Measurements from ENCODE around the gene COL23A1.

COL23A1 gene

GRCh38 chr5:178471711-178472110, 118.5 kb downstream of the COL23A1 start:
- DNase-seq, result no peak

- no peak for DNase-seq
Measured at GRCh38 chr5:178470760-178471025, 119.5 kb downstream of the COL23A1 start.

- DNase-seq, result no peak
Measured at GRCh38 chr5:178469975-178470759, 120.0 kb downstream of the COL23A1 start.

- no peak for DNase-seq
Measured at GRCh38 chr5:178469011-178469974, 120.9 kb downstream of the COL23A1 start.

- no peak for DNase-seq
Measured at GRCh38 chr5:178468196-178468685, 122.0 kb downstream of the COL23A1 start.

- DNase-seq, result no peak
Measured at GRCh38 chr5:178467568-178468195, 122.5 kb downstream of the COL23A1 start.

- no peak for DNase-seq
Measured at GRCh38 chr5:178467205-178467567, 123.0 kb downstream of the COL23A1 start.

GRCh38 chr5:178466342-178466741, 123.9 kb downstream of the COL23A1 start:
- no peak for DNase-seq

GRCh38 chr5:178465861-178466288, 124.3 kb downstream of the COL23A1 start:
- no peak for DNase-seq

GRCh38 chr5:178465228-178465860, 124.8 kb downstream of the COL23A1 start:
- DNase-seq, result no peak

GRCh38 chr5:178464431-178465048, 125.7 kb downstream of the COL23A1 start:
- DNase-seq, result no peak

- no peak for DNase-seq
Measured at GRCh38 chr5:178463321-178464155, 126.7 kb downstream of the COL23A1 start.

GRCh38 chr5:178462816-178463215, 127.4 kb downstream of the COL23A1 start:
- DNase-seq, result no peak

- no peak for DNase-seq
Measured at GRCh38 chr5:178462076-178462475, 128.1 kb downstream of the COL23A1 start.

- peak; percentile 11 for DNase-seq
Measured at GRCh38 chr5:178461004-178461730, 129.0 kb downstream of the COL23A1 start.

GRCh38 chr5:178460598-178460997, 129.6 kb downstream of the COL23A1 start:
- DNase-seq, result no peak

- no peak for DNase-seq
Measured at GRCh38 chr5:178460174-178460573, 130.0 kb downstream of the COL23A1 start.

GRCh38 chr5:178458140-178458539, 132.1 kb downstream of the COL23A1 start:
- DNase-seq, result no peak

- DNase-seq, result no peak
Measured at GRCh38 chr5:178457471-178457870, 132.7 kb downstream of the COL23A1 start.

GRCh38 chr5:178455480-178455835, 134.7 kb downstream of the COL23A1 start:
- no peak for DNase-seq
